PC-3 (cell line): Measurements from ENCODE around the gene AHSP. TPM values are rescaled to one million over a fixed set of nuclear protein-coding genes. Genes with fewer than 3 reads are reported as not detected.
"Not testable (repeated sequence)": the region's sequence is repeated elsewhere in the genome, so short reads cannot be mapped to it uniquely, and the experiment has no call there.

ENCODE experiments used
- ATAC-seq: fragments of 200-7000 bp; cut with Tn5 transposase; 2 replicates; pipeline ENCODE4 v1.9.1; 2020; ENCODE audit warnings: mild to moderate bottlenecking, moderate library complexity
- BruUV-seq: library from RNA; stranded (reverse); fragments of 400-500 nt; replicated peaks from 2 replicates; lab custom pipeline; 2021; lab: Mats Ljungman, UMichigan
- CTCF ChIA-PET: fragments of 300-600 bp; sonication (Branson Sonifier 250); formaldehyde crosslinking; loops from one replicate; lab custom pipeline; 2022; ENCODE audit warnings: antibody characterized with exemption; lab: Charles Lee
- POLR2A ChIA-PET: fragments of 300-600 bp; sonication (Branson Sonifier 250); formaldehyde crosslinking; loops from one replicate; lab custom pipeline; 2022; ENCODE audit warnings: antibody characterized with exemption; ENCODE audit not compliant: unreplicated experiment; lab: Charles Lee
- DNase-seq: peaks from one replicate; pipeline ENCODE4 v3.0.0-alpha.2; 2015
- H2AFZ ChIP-seq: fragments of 300-600 bp; sonication (generic); 2 replicates; pipeline ENCODE4 v1.6.0; 2016; ENCODE audit warnings: antibody characterized with exemption, low read length
- H3F3A ChIP-seq: fragments of 300-600 bp; sonication (generic); one replicate; pipeline ENCODE4 v1.6.0; 2017; ENCODE audit warnings: antibody characterized with exemption, low read length, control low read depth, mild to moderate bottlenecking; ENCODE audit not compliant: unreplicated experiment
- H3K27ac ChIP-seq: fragments of 300-600 bp; sonication (generic); 2 replicates; pipeline ENCODE4 v1.5.1; 2016; ENCODE audit warnings: mild to moderate bottlenecking, low read length
- H3K27me3 ChIP-seq: fragments of 300-600 bp; sonication (generic); 2 replicates; pipeline ENCODE4 v1.6.1; 2016; ENCODE audit warnings: low read length, mixed read lengths
- H3K36me3 ChIP-seq: fragments of 300-600 bp; sonication (generic); 2 replicates; pipeline ENCODE4 v1.6.1; 2016; ENCODE audit warnings: low read depth, mixed run types, low read length, mixed read lengths
- H3K4me1 ChIP-seq: fragments of 300-600 bp; sonication (generic); 2 replicates; pipeline ENCODE4 v1.5.1; 2016; ENCODE audit warnings: low read length; ENCODE audit not compliant: insufficient read depth
- H3K4me2 ChIP-seq: fragments of 300-600 bp; sonication (generic); 2 replicates; pipeline ENCODE4 v1.6.0; 2016; ENCODE audit warnings: low read length
- H3K4me3 ChIP-seq: fragments of 300-600 bp; sonication (generic); 2 replicates; pipeline ENCODE4 v1.5.1; 2016; ENCODE audit warnings: mild to moderate bottlenecking, low read length, mixed read lengths
- H3K79me2 ChIP-seq: fragments of 300-600 bp; sonication (generic); 2 replicates; pipeline ENCODE4 v1.6.1; 2017; ENCODE audit warnings: low read length, mixed read lengths
- H3K9ac ChIP-seq: fragments of 300-600 bp; sonication (generic); 2 replicates; pipeline ENCODE4 v1.6.0; 2016; ENCODE audit warnings: mild to moderate bottlenecking, low read length
- H3K9me2 ChIP-seq: fragments of 300-600 bp; sonication (generic); replicated peaks from 2 replicates; pipeline ENCODE4 v1.6.1; 2016; ENCODE audit warnings: mixed run types, low read length, mixed read lengths
- H3K9me3 ChIP-seq: fragments of 300-600 bp; sonication (generic); 2 replicates; pipeline ENCODE4 v1.6.1; 2016; ENCODE audit warnings: low read length, mixed read lengths
- H4K20me1 ChIP-seq: fragments of 300-600 bp; sonication (generic); 2 replicates; pipeline ENCODE4 v1.6.1; 2016; ENCODE audit warnings: low read length, mixed read lengths
- EZH2 ChIP-seq: fragments of 300-600 bp; sonication (generic); IDR thresholded peaks from one replicate; pipeline ENCODE4 v1.6.1; 2017; ENCODE audit warnings: antibody characterized with exemption, mild to moderate bottlenecking, low read length; ENCODE audit not compliant: unreplicated experiment
- EZH2phosphoT487 ChIP-seq: fragments of 300-600 bp; sonication (generic); IDR thresholded peaks from 2 replicates; pipeline ENCODE4 v1.6.1; 2018; ENCODE audit warnings: mild to moderate bottlenecking, antibody characterized with exemption, low read length, borderline replicate concordance
- intact Hi-C: fragments of 100-400 bp; cut with micrococcal nuclease; formaldehyde crosslinking; loops from 2 replicates; pipeline ENCODE4 v1.9.0; 2023
- total RNA-seq: library from RNA; depleted of rRNA; stranded (reverse); fragments of >200 nt; gene quantifications from 2 replicates; pipeline ENCODE4 v1.2.3, GENCODE V29; 2014
- TF ChIP-seq, protein P1 (sequence below): fragments of 300-600 bp; sonication (generic); conservative IDR thresholded peaks from 2 replicates; pipeline ENCODE4 v1.5.1; 2017; ENCODE audit warnings: antibody characterized with exemption, low read depth, mild to moderate bottlenecking, low read length

AHSP gene
- total RNA-seq, 1 experiment from 2014 or later, result not detected

DNA sequence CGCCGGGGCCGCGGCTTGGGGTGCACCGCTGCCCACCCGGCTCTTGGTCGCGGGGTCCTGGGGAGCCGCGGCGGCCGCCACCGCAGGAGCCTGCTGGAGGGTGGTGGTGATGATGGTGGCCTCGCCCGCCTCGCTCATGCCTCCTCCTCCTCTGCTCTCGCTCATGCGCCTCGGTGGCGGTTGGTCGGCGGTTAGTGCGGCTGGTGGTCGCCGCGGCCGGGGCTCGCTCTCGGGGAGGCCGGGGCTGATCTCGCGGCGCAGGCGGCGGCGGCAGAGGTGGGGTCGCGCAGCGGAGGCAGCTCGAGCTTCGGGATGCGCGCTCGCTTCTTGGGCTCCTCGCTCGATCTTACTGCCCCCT is 41.6 kb downstream of the AHSP start:
- no peak overlapping the region for H3K27ac ChIP-seq
- H3K36me3 ChIP-seq, result no peaks in the 10 kb centered on the region
- no peaks in the 10 kb centered on the region for H3K9me2 ChIP-seq
- TF ChIP-seq EZH2, result no peak
- TF ChIP-seq, protein P1, sequence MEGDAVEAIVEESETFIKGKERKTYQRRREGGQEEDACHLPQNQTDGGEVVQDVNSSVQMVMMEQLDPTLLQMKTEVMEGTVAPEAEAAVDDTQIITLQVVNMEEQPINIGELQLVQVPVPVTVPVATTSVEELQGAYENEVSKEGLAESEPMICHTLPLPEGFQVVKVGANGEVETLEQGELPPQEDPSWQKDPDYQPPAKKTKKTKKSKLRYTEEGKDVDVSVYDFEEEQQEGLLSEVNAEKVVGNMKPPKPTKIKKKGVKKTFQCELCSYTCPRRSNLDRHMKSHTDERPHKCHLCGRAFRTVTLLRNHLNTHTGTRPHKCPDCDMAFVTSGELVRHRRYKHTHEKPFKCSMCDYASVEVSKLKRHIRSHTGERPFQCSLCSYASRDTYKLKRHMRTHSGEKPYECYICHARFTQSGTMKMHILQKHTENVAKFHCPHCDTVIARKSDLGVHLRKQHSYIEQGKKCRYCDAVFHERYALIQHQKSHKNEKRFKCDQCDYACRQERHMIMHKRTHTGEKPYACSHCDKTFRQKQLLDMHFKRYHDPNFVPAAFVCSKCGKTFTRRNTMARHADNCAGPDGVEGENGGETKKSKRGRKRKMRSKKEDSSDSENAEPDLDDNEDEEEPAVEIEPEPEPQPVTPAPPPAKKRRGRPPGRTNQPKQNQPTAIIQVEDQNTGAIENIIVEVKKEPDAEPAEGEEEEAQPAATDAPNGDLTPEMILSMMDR, result no peak
- no peak for TF ChIP-seq EZH2phosphoT487
- ATAC-seq, result no peak
- H3K9ac ChIP-seq, result no peak overlapping the region
- no peak for DNase-seq
- no peaks in the 10 kb centered on the region for H3K79me2 ChIP-seq
- H2AFZ ChIP-seq, result no peak overlapping the region
- H3K4me3 ChIP-seq, result no peak overlapping the region
- H3K4me1 ChIP-seq, result no peaks in the 10 kb centered on the region
- POLR2A ChIA-PET, result no interaction called here
- no TSS peak for BruUV-seq
- intact Hi-C loops, result no loop called here
- H3K9me3 ChIP-seq, result no peaks in the 10 kb centered on the region
- H3K4me2 ChIP-seq, result no peak overlapping the region
- no peaks in the 10 kb centered on the region for H3K27me3 ChIP-seq
- no peaks in the 10 kb centered on the region for H3F3A ChIP-seq
- CTCF ChIA-PET, result no interaction called here
- H4K20me1 ChIP-seq, result no peaks in the 10 kb centered on the region

DNA sequence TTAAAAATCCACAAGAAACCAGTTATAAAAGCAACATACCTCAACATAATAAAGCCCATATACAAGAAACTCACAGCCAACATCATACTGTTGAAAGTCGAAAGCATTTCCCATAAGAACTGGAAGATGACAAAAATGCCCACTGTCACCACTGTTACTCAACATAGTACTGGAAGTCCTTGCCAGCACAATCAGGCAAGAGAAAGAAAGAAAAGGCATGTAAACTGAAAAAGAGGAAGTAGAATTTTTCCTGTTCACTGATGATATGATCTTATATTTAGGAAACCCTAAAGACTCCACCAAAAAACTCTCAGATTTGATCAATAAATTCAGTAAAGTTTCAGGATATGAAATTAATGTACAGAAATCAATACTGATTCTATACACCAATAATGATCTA is 45.1 kb downstream of the AHSP start:
- no peak overlapping the region for H3K9ac ChIP-seq
- no peaks in the 10 kb centered on the region for H3K9me2 ChIP-seq
- CTCF ChIA-PET, result no interaction called here
- no peak overlapping the region for H3K27ac ChIP-seq
- no peaks in the 10 kb centered on the region for H3K79me2 ChIP-seq
- H2AFZ ChIP-seq, result no peak overlapping the region
- H4K20me1 ChIP-seq, result no peaks in the 10 kb centered on the region
- DNase-seq (no peak), ATAC-seq (no peak)
- TF ChIP-seq EZH2phosphoT487, result no peak
- TF ChIP-seq, protein P1, result no peak
- TF ChIP-seq EZH2, result no peak
- no peak overlapping the region for H3K4me2 ChIP-seq
- no peaks in the 10 kb centered on the region for H3K36me3 ChIP-seq
- H3K9me3 ChIP-seq, result no peaks in the 10 kb centered on the region
- no peak overlapping the region for H3K4me3 ChIP-seq
- no peaks in the 10 kb centered on the region for H3F3A ChIP-seq
- H3K4me1 ChIP-seq, result no peaks in the 10 kb centered on the region
- no peaks in the 10 kb centered on the region for H3K27me3 ChIP-seq
- no TSS peak for BruUV-seq
- intact Hi-C loops, result no loop called here
- POLR2A ChIA-PET, result no interaction called here

DNA sequence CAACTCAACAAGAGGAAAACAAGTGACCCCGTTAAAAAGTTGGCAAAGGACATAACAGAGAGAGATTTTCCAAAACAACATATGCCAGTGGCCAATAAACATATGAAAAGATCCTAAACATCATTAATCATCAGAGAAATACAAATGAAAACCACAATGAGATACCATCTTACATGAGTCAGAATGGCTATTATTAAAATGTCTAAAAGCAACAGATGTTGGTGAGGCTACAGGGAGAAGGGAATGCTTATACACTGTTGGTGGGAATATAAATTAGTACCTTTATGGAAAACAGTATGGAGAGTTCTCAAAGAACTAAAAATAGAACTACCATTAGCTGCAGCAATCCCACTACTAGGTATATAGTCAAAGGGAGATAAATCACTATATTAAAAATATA is 46.5 kb downstream of the AHSP start:
- H3K36me3 ChIP-seq, H3K27me3 ChIP-seq, H3K9ac ChIP-seq, ATAC-seq, intact Hi-C loops, CTCF ChIA-PET, H3K4me2 ChIP-seq, H3K9me3 ChIP-seq, H3K4me1 ChIP-seq, H3K79me2 ChIP-seq, H2AFZ ChIP-seq, H3K9me2 ChIP-seq, H3K27ac ChIP-seq, H3F3A ChIP-seq, POLR2A ChIA-PET, H3K4me3 ChIP-seq, BruUV-seq, H4K20me1 ChIP-seq: not testable (repeated sequence)
- peak; percentile 15 for DNase-seq
